Kidney (tissue), 14 donors: ENCODE results near the gene SALL2. TPM values are rescaled to one million over a fixed set of nuclear protein-coding genes. Genes with fewer than 3 reads are reported as not detected.

Experiments used
- DNase-seq, 5 donors: peaks; one replicate each; pipeline ENCODE4 v3.0.0-alpha.2; 2013 to 2020
- FAIRE-seq: peaks from 2 replicates; lab custom pipeline; 2012; peaks lifted over from hg19 to GRCh38; lab: Jason Lieb, UNC
- H3K27ac ChIP-seq, 2 donors: one replicate each; pipeline ENCODE4 v1.7.0; 2013; ENCODE audit warnings: low read depth in 2 of 2, low read length in 2 of 2, inconsistent platforms in 1 of 2
- H3K27me3 ChIP-seq: one replicate; pipeline ENCODE4 v1.7.1; 2013; ENCODE audit warnings: low read length, inconsistent platforms; ENCODE audit not compliant: control insufficient read depth, insufficient read depth
- H3K36me3 ChIP-seq, 3 donors: one replicate each; pipeline versions ENCODE4 v1.7.0 to v1.7.1; 2013; ENCODE audit warnings: low read length in 3 of 3, control low read depth in 1 of 3, inconsistent platforms in 1 of 3; ENCODE audit not compliant: insufficient read depth in 3 of 3, control insufficient read depth in 2 of 3
- H3K4me1 ChIP-seq, 3 donors: one replicate each; pipeline versions ENCODE4 v1.7.0 to v1.7.1; 2013; ENCODE audit warnings: low read length in 3 of 3, inconsistent platforms in 1 of 3, low read depth in 1 of 3; ENCODE audit not compliant: control insufficient read depth in 2 of 3, insufficient read depth in 2 of 3
- H3K4me3 ChIP-seq, 3 donors: one replicate each; pipeline versions ENCODE4 v1.7.0 to v1.8.1; 2013; ENCODE audit warnings: low read length in 3 of 3, control low read depth in 1 of 3, inconsistent platforms in 1 of 3
- H3K9ac ChIP-seq, 3 donors: one replicate each; pipeline versions ENCODE4 v1.7.0 to v1.7.1; 2013; ENCODE audit warnings: low read length in 3 of 3, control low read depth in 1 of 3, inconsistent platforms in 1 of 3
- H3K9me3 ChIP-seq, 3 donors: one replicate each; pipeline versions ENCODE4 v1.7.0 to v1.7.1; 2013; ENCODE audit warnings: low read length in 3 of 3, control low read depth in 1 of 3, inconsistent platforms in 1 of 3; ENCODE audit not compliant: control insufficient read depth in 2 of 3, insufficient read depth in 1 of 3
- intact Hi-C: fragments of 100-400 bp; cut with DNase I; formaldehyde crosslinking; loops from one replicate; pipeline ENCODE4 v1.11.1; 2022
- polyA plus RNA-seq: library from polyadenylated mRNA; stranded (reverse); fragments of 350-450 nt; fragmentation: Illumina TruSeq; extraction: RNeasy Lipid Tissue Mini Kit (QIAGEN cat#74804); gene quantifications from one replicate; pipeline ENCODE4 v1.2.3, GENCODE V29; 2014; ENCODE audit warnings: low read depth, low replicate concordance; ENCODE audit not compliant: insufficient read depth
- total RNA-seq: library from RNA; stranded (reverse); fragmentation: NEBNext Ultra II Directional; extraction: Animal tissue kit (Norgen Biotek cat#: 25700); gene quantifications from one replicate; pipeline ENCODE4 v1.2.1, GENCODE V29; 2021
- TF ChIP-seq, protein P1 (sequence below): IDR thresholded peaks from 3 replicates; pipeline ENCODE4 v1.5.1; 2012; ENCODE audit warnings: mild to moderate bottlenecking, moderate library complexity, borderline replicate concordance; ENCODE audit not compliant: insufficient read depth; ENCODE audit errors: extremely low read depth
- donor health status: control.
- donor health status: control.
- donor health status: control.
- donor health status: control.
- donor health status: control.
- donor health status: DM: yes; HTN: yes; CAD: no.
- donor health status: Normal renal cell carcinoma (clear cell type).

The SALL2 gene
- total and polyA plus RNA-seq, 2 donors from 2014 or later: 5.5 to 8.8 TPM

DNA sequence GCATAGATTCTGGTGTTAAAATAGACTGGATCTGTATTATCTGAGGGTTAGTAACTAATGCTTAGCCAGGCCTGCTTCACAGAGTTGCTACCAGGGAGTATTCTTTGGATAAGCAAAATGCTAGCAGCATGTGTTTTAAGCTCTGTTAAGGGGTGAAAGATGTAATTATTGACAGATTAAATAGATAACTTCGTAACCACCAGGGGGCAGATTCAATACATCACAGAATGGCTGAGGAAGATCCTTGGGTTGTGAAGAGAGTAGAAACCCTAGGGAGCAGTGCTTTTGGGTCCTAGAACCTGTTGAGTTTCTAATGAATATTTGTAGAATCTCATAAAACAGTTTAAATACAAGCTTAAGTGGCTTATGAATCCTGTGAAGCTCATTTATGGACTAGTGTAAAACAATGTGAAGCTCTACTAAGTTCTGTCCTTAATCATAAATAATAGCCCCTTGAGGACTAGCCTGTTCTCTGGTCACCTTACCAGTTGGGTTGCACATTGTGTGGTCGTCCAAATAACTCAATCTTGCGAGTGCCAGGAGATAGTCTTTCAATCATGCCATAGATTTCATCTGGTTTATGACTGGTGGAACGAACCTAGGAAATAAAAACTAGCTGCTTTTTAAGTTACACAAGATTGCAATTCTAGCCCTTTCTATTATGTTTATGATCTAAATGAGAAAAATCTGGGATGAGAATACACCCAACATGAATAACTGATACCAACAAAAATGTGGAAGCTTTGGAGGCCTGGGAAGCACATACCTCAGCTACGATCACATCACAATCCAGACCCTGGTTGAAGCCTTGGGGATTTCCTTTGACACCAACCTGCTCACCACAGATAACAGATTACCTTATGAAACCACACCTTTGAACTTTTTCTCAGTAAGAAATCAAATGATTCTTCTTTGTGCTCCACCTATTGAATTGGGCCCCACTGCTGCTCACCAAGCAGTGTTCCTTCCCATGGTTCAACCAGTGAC is 27.3 kb downstream of the SALL2 start:
- Histone ChIP-seq H3K4me1 (no peaks in the 10 kb centered on the region), H3K4me3 (no peak overlapping the region), H3K9ac (no peak overlapping the region), H3K27me3 (no peaks in the 10 kb centered on the region), H3K36me3 (peaks cover 24 to 60% (median 50%) of the 10 kb centered on the region in 3 donors), H3K9me3 (no peaks in the 10 kb centered on the region), H3K27ac (no peak overlapping the region)
- TF ChIP-seq, protein P1, sequence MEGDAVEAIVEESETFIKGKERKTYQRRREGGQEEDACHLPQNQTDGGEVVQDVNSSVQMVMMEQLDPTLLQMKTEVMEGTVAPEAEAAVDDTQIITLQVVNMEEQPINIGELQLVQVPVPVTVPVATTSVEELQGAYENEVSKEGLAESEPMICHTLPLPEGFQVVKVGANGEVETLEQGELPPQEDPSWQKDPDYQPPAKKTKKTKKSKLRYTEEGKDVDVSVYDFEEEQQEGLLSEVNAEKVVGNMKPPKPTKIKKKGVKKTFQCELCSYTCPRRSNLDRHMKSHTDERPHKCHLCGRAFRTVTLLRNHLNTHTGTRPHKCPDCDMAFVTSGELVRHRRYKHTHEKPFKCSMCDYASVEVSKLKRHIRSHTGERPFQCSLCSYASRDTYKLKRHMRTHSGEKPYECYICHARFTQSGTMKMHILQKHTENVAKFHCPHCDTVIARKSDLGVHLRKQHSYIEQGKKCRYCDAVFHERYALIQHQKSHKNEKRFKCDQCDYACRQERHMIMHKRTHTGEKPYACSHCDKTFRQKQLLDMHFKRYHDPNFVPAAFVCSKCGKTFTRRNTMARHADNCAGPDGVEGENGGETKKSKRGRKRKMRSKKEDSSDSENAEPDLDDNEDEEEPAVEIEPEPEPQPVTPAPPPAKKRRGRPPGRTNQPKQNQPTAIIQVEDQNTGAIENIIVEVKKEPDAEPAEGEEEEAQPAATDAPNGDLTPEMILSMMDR: peak; percentile 22
- DNase-seq (peak in 3 of 5 donors; percentile 31 to 83 (median 71)), FAIRE-seq (no peak)
- intact Hi-C loops: no loop called here

- H3K27ac ChIP-seq: no peak overlapping the region
These were observed 29.7 kb downstream of the SALL2 start for GRCh38 chr14:21496453-21496852.

DNA sequence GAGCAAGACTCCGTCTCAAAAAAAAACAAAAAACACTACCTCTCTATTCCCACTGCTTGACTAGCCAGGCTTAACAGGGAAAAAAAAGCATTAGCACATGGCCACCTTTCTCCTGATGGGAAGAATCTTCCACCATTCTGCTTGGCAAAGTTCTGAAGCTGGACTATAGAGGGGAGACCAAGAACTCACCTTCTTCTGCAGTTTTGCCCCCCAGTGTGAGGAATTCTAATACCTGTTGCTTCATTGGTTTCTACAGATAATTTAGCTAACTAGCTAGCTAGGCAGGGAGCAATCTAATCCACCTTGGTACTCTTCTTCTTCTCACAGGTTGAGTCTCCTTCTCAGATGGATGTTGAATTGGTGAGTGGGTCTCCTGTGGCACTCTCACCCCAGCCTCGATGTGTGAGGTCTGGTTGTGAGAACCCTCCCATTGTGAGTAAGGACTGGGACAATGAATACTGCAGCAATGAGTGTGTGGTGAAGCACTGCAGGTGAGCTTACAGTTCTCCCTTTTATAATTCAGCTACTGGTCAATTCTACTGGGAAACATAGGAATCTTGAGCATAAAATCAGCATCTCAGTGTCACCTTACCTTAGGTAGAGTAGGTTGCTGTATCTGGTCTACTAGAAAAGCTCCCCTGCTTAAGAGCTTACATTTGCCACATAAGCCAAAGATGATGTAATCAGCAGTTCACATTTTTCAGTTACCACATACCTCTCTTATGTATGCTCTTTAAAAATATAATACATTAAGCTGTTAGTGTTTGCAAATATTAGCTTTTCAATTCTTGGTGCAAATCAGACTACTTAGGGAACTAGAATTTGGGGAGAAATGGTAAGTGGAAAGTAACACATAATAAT is 31.0 kb downstream of the SALL2 start:
- H3K27me3 ChIP-seq: no peaks in the 10 kb centered on the region
- no peak overlapping the region for H3K27ac ChIP-seq
- no peaks in the 10 kb centered on the region for H3K4me1 ChIP-seq
- H3K4me3 ChIP-seq: no peak overlapping the region
- TF ChIP-seq, protein P1: no peak
- intact Hi-C loops: no loop called here
- H3K36me3 ChIP-seq: peaks cover 20 to 53% (median 39%) of the 10 kb centered on the region in 3 donors
- H3K9me3 ChIP-seq: no peaks in the 10 kb centered on the region
- FAIRE-seq (no peak), DNase-seq (no peak)
- no peak overlapping the region for H3K9ac ChIP-seq

More at GRCh38 chr14:21496453-21496852, 29.7 kb downstream of the SALL2 start:
- no peak for DNase-seq
- no peaks in the 10 kb centered on the region for H3K4me1 ChIP-seq
- intact Hi-C loops: no loop called here
- no peak overlapping the region for H3K9ac ChIP-seq
- no peak overlapping the region for H3K4me3 ChIP-seq
- H3K9me3 ChIP-seq: no peaks in the 10 kb centered on the region
- peaks cover 24 to 56% (median 45%) of the 10 kb centered on the region in 3 donors for H3K36me3 ChIP-seq
- no peak for FAIRE-seq
- TF ChIP-seq, protein P1: no peak
- no peaks in the 10 kb centered on the region for H3K27me3 ChIP-seq
